HepG2 (cell line): Measurements from ENCODE around the gene RHOC. TPM values are rescaled to one million over a fixed set of nuclear protein-coding genes. Genes with fewer than 3 reads are reported as not detected.
A peak's percentile ranks its signal among the peaks of the same experiment; 100 is the strongest.

Source experiments
- AKAP8 ChIP-seq: sonication (generic); formaldehyde crosslinking; IDR thresholded peaks from 2 replicates; pipeline ENCODE4 v1.5.1; 2020; ENCODE audit warnings: mild to moderate bottlenecking, missing genetic modification reagents
- ELF4 ChIP-seq: sonication (generic); formaldehyde crosslinking; IDR thresholded peaks from 2 replicates; pipeline ENCODE4 v1.5.0; 2020; ENCODE audit warnings: missing genetic modification reagents, mild to moderate bottlenecking, moderate library complexity, borderline replicate concordance
- GABPB1 ChIP-seq: IDR thresholded peaks from 2 replicates; pipeline ENCODE4 v1.6.1; 2016; ENCODE audit warnings: mild to moderate bottlenecking, missing genetic modification reagents, moderate library complexity, missing compliant biosample characterization
- HDAC6 ChIP-seq: fragments of 200-600 bp; sonication (generic); IDR thresholded peaks from 2 replicates; pipeline ENCODE4 v1.7.0; 2017; ENCODE audit warnings: mild to moderate bottlenecking, antibody characterized with exemption, low read length, low read depth
- KAT7 ChIP-seq: IDR thresholded peaks from 2 replicates; pipeline ENCODE4 v1.6.1; 2018; ENCODE audit warnings: borderline replicate concordance, missing compliant biosample characterization
- KLF16 ChIP-seq, 2 experiments: sonication (generic) in 1 of 2; formaldehyde crosslinking in 1 of 2; IDR thresholded peaks; 2 replicates each; pipeline versions ENCODE4 v1.6.1 to v1.8.0; 2016 to 2023; ENCODE audit warnings: missing genetic modification reagents in 2 of 2, missing compliant biosample characterization in 1 of 2
- SRY ChIP-seq: sonication (generic); formaldehyde crosslinking; IDR thresholded peaks from 2 replicates; pipeline ENCODE4 v1.8.0; 2022; ENCODE audit warnings: mild to moderate bottlenecking, missing genetic modification reagents
- ZFP37 ChIP-seq: sonication (generic); formaldehyde crosslinking; IDR thresholded peaks from 2 replicates; pipeline ENCODE4 v1.4.0; 2020; ENCODE audit warnings: missing genetic modification reagents, borderline replicate concordance
- ZFX ChIP-seq: sonication (generic); formaldehyde crosslinking; IDR thresholded peaks from 2 replicates; pipeline ENCODE4 v1.4.0; 2020; ENCODE audit warnings: mild to moderate bottlenecking, low read depth, missing genetic modification reagents, moderate library complexity
- ZNF20 ChIP-seq: sonication (generic); formaldehyde crosslinking; IDR thresholded peaks from 2 replicates; pipeline ENCODE4 v1.4.0; 2020; ENCODE audit warnings: mild to moderate bottlenecking, moderate library complexity, missing genetic modification reagents
- ZNF292 ChIP-seq: sonication (generic); formaldehyde crosslinking; IDR thresholded peaks from 2 replicates; pipeline ENCODE4 v1.8.1; 2022; ENCODE audit warnings: mild to moderate bottlenecking, low read depth, missing genetic modification reagents, borderline replicate concordance
- ZNF335 ChIP-seq: sonication (generic); formaldehyde crosslinking; IDR thresholded peaks from 2 replicates; pipeline ENCODE4 v1.4.0; 2020; ENCODE audit warnings: missing genetic modification reagents
- ZNF768 ChIP-seq: sonication (generic); formaldehyde crosslinking; IDR thresholded peaks from 2 replicates; pipeline ENCODE4 v1.4.0; 2020; ENCODE audit warnings: missing genetic modification reagents
- polyA plus RNA-seq, 8 experiments: library from polyadenylated mRNA; depleted of rRNA in 3 of 8; stranded (reverse) in 7 of 8; unstranded in 1 of 8; fragments of >200 nt; fragmentation: Illumina TruSeq in 4 of 8; extraction: Trizol in 4 of 8; gene quantifications; 2 replicates each; pipeline versions ENCODE4 v1.2.1 to v1.2.3, GENCODE V29; 2011 to 2016; ENCODE audit warnings: low read depth in 4 of 8, missing spikeins in 1 of 8, mixed read lengths in 1 of 8; ENCODE audit not compliant: insufficient read depth in 1 of 8
- total RNA-seq, 5 experiments: library from RNA; depleted of rRNA; stranded (reverse); fragments of >200 nt; fragmentation: Illumina TruSeq; extraction: Trizol; gene quantifications; 2 replicates each; pipeline ENCODE4 v1.2.3, GENCODE V29; 2016; ENCODE audit warnings: low read depth in 1 of 5
- TF ChIP-seq, protein P1 (sequence below): IDR thresholded peaks from 2 replicates; pipeline ENCODE4 v1.6.1; 2016; ENCODE audit warnings: missing genetic modification reagents, missing compliant biosample characterization
- TF ChIP-seq, protein P2 (sequence below): sonication (generic); formaldehyde crosslinking; IDR thresholded peaks from 2 replicates; pipeline ENCODE4 v1.4.0; 2020; ENCODE audit warnings: mild to moderate bottlenecking, missing genetic modification reagents
- TF ChIP-seq, protein P3 (sequence below): sonication (generic); formaldehyde crosslinking; IDR thresholded peaks from 2 replicates; pipeline ENCODE4 v1.5.0; 2020; ENCODE audit warnings: missing genetic modification reagents
- TF ChIP-seq, protein P4 (sequence below): sonication (generic); formaldehyde crosslinking; IDR thresholded peaks from 2 replicates; pipeline ENCODE4 v1.5.0; 2020; ENCODE audit warnings: mild to moderate bottlenecking, missing genetic modification reagents
- TF ChIP-seq, protein P5 (sequence below): sonication (generic); formaldehyde crosslinking; IDR thresholded peaks from 2 replicates; pipeline ENCODE4 v1.5.1; 2020; ENCODE audit warnings: mild to moderate bottlenecking, missing genetic modification reagents, moderate library complexity

The RHOC gene
- total and polyA plus RNA-seq, 2 of the 13 experiments (the other 11 are each of a cell fraction or from before 2014, with no cell fraction given): 64.3 to 182 TPM

DNA sequence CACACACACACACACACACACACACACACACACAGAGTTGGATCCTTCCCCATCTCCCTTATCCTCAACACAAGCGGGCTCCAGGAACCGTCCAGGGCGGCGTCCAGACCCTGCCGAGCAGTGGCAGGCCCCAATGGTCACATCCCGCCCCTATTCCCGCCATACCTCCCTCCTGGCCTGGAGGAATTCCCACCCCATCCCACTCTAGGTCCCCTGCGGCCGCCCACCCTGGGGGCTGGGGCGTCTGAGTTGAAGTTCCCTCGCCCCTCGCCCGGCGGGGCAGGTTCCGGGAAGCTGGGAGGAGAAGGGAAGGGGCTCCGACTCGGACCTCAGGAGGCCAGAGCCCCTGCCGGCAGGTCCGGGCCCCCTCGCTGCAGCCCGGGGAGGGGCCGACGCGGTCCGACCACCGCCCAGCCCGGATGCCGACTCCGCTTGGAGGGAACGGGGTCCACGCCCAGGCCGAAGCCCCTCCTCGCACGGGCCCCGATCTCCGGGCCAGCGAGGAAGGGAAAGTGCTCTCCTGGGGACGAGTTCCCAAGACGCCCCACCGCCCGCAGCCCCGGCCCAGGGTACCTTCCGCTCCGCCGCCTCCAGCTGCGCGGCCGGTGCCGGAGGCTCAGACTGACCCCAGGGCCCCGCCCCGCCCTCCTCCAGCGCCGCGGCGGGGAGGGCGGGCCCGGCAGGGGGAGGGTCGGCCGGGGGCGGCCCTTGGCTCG, at the start of gene RHOC (continued):
- TF ChIP-seq, protein P1, sequence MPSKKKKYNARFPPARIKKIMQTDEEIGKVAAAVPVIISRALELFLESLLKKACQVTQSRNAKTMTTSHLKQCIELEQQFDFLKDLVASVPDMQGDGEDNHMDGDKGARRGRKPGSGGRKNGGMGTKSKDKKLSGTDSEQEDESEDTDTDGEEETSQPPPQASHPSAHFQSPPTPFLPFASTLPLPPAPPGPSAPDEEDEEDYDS (CRISPR knock-in tag): no peak
- TF ChIP-seq, protein P2, sequence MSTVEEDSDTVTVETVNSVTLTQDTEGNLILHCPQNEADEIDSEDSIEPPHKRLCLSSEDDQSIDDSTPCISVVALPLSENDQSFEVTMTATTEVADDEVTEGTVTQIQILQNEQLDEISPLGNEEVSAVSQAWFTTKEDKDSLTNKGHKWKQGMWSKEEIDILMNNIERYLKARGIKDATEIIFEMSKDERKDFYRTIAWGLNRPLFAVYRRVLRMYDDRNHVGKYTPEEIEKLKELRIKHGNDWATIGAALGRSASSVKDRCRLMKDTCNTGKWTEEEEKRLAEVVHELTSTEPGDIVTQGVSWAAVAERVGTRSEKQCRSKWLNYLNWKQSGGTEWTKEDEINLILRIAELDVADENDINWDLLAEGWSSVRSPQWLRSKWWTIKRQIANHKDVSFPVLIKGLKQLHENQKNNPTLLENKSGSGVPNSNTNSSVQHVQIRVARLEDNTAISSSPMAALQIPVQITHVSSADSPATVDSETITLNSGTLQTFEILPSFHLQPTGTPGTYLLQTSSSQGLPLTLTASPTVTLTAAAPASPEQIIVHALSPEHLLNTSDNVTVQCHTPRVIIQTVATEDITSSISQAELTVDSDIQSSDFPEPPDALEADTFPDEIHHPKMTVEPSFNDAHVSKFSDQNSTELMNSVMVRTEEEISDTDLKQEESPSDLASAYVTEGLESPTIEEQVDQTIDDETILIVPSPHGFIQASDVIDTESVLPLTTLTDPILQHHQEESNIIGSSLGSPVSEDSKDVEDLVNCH (CRISPR knock-in tag): no peak
- no peak for TF ChIP-seq SRY
- no peak for TF ChIP-seq AKAP8 (CRISPR knock-in tag)
- TF ChIP-seq ZFP37 (CRISPR knock-in tag): no peak
- peak; percentile 14; the same call in 1 of the 2 replicates for TF ChIP-seq ZNF768 (CRISPR knock-in tag)
- TF ChIP-seq, protein P3, sequence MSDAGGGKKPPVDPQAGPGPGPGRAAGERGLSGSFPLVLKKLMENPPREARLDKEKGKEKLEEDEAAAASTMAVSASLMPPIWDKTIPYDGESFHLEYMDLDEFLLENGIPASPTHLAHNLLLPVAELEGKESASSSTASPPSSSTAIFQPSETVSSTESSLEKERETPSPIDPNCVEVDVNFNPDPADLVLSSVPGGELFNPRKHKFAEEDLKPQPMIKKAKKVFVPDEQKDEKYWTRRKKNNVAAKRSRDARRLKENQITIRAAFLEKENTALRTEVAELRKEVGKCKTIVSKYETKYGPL: 0 out of 2 replicates have a peak, but pooled peaks have one; percentile 1
- peak; percentile 43; the same call in 1 of the 2 replicates for TF ChIP-seq ZFX (CRISPR knock-in tag)
- TF ChIP-seq ZNF292 (CRISPR knock-in tag): 0 out of 2 replicates have a peak, but pooled peaks have one; percentile 12
- TF ChIP-seq, protein P4, sequence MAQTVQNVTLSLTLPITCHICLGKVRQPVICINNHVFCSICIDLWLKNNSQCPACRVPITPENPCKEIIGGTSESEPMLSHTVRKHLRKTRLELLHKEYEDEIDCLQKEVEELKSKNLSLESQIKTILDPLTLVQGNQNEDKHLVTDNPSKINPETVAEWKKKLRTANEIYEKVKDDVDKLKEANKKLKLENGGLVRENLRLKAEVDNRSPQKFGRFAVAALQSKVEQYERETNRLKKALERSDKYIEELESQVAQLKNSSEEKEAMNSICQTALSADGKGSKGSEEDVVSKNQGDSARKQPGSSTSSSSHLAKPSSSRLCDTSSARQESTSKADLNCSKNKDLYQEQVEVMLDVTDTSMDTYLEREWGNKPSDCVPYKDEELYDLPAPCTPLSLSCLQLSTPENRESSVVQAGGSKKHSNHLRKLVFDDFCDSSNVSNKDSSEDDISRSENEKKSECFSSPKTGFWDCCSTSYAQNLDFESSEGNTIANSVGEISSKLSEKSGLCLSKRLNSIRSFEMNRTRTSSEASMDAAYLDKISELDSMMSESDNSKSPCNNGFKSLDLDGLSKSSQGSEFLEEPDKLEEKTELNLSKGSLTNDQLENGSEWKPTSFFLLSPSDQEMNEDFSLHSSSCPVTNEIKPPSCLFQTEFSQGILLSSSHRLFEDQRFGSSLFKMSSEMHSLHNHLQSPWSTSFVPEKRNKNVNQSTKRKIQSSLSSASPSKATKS (CRISPR knock-in tag): no peak
- no peak for TF ChIP-seq ZNF20 (CRISPR knock-in tag)
- TF ChIP-seq GABPB1 (CRISPR knock-in tag): peak; percentile 63; the same call in 1 of the 2 replicates
- no peak for TF ChIP-seq ELF4
- TF ChIP-seq, protein P5, sequence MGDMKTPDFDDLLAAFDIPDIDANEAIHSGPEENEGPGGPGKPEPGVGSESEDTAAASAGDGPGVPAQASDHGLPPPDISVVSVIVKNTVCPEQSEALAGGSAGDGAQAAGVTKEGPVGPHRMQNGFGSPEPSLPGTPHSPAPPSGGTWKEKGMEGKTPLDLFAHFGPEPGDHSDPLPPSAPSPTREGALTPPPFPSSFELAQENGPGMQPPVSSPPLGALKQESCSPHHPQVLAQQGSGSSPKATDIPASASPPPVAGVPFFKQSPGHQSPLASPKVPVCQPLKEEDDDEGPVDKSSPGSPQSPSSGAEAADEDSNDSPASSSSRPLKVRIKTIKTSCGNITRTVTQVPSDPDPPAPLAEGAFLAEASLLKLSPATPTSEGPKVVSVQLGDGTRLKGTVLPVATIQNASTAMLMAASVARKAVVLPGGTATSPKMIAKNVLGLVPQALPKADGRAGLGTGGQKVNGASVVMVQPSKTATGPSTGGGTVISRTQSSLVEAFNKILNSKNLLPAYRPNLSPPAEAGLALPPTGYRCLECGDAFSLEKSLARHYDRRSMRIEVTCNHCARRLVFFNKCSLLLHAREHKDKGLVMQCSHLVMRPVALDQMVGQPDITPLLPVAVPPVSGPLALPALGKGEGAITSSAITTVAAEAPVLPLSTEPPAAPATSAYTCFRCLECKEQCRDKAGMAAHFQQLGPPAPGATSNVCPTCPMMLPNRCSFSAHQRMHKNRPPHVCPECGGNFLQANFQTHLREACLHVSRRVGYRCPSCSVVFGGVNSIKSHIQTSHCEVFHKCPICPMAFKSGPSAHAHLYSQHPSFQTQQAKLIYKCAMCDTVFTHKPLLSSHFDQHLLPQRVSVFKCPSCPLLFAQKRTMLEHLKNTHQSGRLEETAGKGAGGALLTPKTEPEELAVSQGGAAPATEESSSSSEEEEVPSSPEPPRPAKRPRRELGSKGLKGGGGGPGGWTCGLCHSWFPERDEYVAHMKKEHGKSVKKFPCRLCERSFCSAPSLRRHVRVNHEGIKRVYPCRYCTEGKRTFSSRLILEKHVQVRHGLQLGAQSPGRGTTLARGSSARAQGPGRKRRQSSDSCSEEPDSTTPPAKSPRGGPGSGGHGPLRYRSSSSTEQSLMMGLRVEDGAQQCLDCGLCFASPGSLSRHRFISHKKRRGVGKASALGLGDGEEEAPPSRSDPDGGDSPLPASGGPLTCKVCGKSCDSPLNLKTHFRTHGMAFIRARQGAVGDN (CRISPR knock-in tag): peak; percentile 47; the same call in 1 of the 2 replicates
- TF ChIP-seq KLF16 (CRISPR knock-in tag; IDR thresholded peaks at IDR 0.05): peak in 1 of 2 experiments; percentile 5; a peak in 1 of 4 replicates
- TF ChIP-seq ZNF335 (CRISPR knock-in tag): no peak
- TF ChIP-seq KAT7 (CRISPR knock-in tag): no peak; the same call in 1 of the 2 replicates
- no peak for TF ChIP-seq HDAC6
